ENCODE measurements around the gene KCNJ6.

- TF ChIP-seq EZH2 (IDR thresholded peaks at IDR 0.05; ENCODE audit: insufficient read depth, low read length), result no peak
- TF ChIP-seq CTCF (IDR thresholded peaks at IDR 0.05; ENCODE audit: insufficient read depth, low read depth, low read length), result no peak
Observed at GRCh38 chr21:37876561-37876960, 39.7 kb downstream of the KCNJ6 start.

Measured in astrocyte (in vitro differentiated cells and primary cell).